HFF-Myc (cell line): ENCODE measurements around the gene LRRC49.

Source experiments
- DNase-seq: peaks from one replicate; pipeline ENCODE4 v3.0.0-alpha.2; 2011; ENCODE audit warnings: low read depth; ENCODE audit errors: extremely low read depth
- H3K4me3 ChIP-seq: replicated peaks from 2 replicates; pipeline ENCODE4 v1.5.1; 2011; ENCODE audit warnings: low read depth, mild to moderate bottlenecking, control low read depth, low read length
- TF ChIP-seq, protein P1 (sequence below): IDR thresholded peaks from 2 replicates; pipeline ENCODE4 v1.5.1; 2012; ENCODE audit warnings: mild to moderate bottlenecking, low read depth, low read length, control low read depth; ENCODE audit errors: missing control alignments

Gene LRRC49

DNA sequence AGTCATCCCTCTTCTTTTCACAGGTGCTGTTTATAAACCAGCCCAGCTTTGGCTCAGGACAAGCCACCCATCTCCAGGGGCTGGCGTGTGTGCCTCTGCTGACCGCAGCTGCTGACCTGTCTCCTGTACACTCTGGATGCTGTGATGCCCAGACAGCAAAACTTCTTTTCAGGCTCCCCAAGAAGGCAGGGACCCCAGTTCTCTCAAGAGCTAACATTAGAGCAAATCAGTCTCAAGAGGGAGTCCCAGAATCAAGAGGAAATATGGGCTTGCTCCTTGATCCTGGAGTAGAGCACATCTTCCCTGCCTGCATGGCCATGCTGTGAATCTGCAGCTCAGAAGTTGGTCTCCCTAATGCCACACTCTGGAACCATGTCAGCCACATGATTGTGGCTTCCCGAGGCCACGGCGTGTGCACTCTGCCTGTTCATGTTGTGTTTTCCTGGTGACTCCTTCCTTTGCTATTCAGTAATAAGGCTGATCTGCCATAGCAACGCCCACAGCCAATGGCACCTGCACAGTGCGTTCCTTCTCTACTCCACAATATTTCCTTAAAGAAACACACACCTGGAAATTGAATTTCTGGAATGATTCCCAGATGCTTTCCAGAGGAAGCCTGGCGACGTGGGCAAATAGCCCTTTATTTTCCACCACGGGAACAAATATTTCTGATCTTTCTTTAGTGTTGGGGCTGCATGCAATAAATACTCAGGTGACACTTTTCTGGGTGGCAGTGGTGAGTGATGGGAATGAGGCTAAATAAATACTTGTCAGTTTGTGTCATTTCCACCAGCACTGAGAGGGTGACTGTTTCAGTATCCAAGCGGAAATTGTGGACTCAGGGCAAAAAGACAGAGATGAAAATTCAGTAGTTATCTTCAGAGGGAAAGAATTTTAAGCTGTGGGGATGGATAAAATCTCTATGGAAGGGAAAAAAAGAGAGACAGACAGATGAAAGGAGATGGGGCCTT is 200.7 kb downstream of the LRRC49 start:
- H3K4me3 ChIP-seq: no peak overlapping the region
- DNase-seq: peak; percentile 61
- TF ChIP-seq, protein P1, sequence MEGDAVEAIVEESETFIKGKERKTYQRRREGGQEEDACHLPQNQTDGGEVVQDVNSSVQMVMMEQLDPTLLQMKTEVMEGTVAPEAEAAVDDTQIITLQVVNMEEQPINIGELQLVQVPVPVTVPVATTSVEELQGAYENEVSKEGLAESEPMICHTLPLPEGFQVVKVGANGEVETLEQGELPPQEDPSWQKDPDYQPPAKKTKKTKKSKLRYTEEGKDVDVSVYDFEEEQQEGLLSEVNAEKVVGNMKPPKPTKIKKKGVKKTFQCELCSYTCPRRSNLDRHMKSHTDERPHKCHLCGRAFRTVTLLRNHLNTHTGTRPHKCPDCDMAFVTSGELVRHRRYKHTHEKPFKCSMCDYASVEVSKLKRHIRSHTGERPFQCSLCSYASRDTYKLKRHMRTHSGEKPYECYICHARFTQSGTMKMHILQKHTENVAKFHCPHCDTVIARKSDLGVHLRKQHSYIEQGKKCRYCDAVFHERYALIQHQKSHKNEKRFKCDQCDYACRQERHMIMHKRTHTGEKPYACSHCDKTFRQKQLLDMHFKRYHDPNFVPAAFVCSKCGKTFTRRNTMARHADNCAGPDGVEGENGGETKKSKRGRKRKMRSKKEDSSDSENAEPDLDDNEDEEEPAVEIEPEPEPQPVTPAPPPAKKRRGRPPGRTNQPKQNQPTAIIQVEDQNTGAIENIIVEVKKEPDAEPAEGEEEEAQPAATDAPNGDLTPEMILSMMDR: no peak

DNA sequence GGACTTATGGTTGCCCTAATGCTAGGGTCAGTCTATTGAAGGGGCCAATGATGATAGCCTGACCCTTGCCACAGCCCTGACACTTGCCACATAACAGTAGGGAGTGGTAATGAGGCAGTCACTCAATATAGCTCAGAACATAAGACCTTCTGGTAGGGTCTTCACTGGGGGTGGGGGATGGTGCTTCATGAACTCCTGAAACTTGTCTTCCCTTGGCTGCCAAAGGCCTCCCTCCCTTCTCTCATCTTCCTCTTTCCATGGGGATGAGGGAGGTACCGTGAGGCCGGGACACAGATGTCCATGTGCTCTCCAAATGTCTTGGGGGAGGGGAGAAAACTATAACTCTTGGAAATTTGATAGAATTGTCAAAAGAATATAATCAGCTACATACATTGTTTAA is 201.5 kb downstream of the LRRC49 start:
- H3K4me3 ChIP-seq: no peak overlapping the region
- DNase-seq: no peak
- TF ChIP-seq, protein P1: no peak

DNA sequence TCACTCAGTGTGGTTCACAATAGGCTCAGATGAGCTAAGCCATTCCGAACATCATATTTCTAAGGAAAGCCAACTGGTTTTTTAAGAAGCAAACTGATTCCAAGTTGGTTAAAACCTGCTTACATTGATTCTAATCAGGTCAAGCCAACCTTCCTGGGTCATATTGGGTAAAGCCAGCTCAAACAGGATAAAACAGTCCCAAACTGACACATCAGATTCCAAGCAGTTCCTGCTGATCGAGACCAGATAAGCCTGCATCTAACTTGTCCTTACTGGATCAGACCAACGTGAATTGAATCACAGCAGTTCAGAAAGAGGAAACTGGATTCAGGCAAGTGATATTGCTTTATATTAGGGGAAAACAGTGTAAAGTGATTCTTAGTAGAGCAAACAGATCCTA is 204.1 kb downstream of the LRRC49 start:
- TF ChIP-seq, protein P1: no peak
- no peak overlapping the region for H3K4me3 ChIP-seq
- DNase-seq: no peak

DNA sequence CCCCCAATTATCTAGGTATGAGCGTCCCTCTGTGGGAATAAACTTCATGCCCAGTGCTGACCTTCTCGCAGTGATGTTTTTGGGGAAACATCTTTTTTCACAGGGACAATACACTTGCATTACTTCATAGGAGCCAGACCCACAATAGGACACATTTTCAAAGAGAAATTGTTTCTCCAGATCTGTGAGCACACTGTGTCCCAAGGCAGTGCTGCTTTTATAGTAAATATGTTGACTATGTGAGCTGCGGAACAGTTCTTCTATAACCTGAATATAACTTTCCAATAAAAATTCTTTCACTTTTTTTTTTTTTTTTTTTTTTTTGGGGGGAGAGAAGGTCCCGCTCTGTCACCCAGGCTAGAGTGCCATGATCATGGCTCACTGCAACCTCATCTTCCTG is 205.3 kb downstream of the LRRC49 start:
- TF ChIP-seq, protein P1: no peak
- no peak overlapping the region for H3K4me3 ChIP-seq

DNA sequence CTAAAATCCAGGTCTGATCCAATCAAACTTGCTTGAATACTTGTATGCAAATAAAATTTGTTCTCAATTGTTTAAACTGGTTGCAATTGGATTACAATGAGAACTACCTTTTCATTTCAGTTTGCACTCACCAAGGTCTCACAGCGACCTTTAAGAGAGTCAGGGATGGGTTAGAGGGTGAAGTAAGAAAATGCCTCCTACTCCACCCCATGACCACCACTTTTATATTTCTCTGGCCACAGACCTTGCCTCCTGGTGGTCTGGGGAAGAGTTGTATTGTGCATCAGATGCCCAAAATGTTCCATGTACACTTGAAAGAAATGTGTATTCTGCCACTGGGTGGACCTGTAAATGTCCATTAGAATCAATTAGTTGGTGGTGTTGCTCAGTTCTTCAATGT is 206.3 kb downstream of the LRRC49 start:
- H3K4me3 ChIP-seq: no peak overlapping the region
- no peak for DNase-seq
- TF ChIP-seq, protein P1: no peak

More for the DNA sequence above, 205.3 kb downstream of the LRRC49 start:
- DNase-seq: no peak
